ENCODE data around the gene ABI1.

ABI1 gene

GRCh38 chr10:26738301-26738911, 122.4 kb downstream of the ABI1 start:
- Histone ChIP-seq H3K4me3 (ENCODE audit: low read depth, low read length) (no peak overlapping the region), H3K9me3 (ENCODE audit: control insufficient read depth, low read length) (no peaks in the 10 kb centered on the region), H3K79me2 (no peaks in the 10 kb centered on the region), H3K27ac (no peak overlapping the region), H3K27me3 (ENCODE audit: control insufficient read depth, insufficient read depth, low read length) (no peaks in the 10 kb centered on the region), H2AFZ (no peak overlapping the region), H3K9ac (no peak overlapping the region), H3K4me1 (no peaks in the 10 kb centered on the region), H3K36me3 (ENCODE audit: control insufficient read depth, insufficient read depth, low read length) (no peaks in the 10 kb centered on the region), H3K4me2 (ENCODE audit: low read length) (no peak overlapping the region)
- no peak for TF ChIP-seq CTCF (IDR thresholded peaks at IDR 0.05)

- Histone ChIP-seq H3K36me3 (ENCODE audit: control insufficient read depth, insufficient read depth, low read length) (no peaks in the 10 kb centered on the region), H3K27me3 (ENCODE audit: control insufficient read depth, insufficient read depth, low read length) (no peaks in the 10 kb centered on the region), H3K4me1 (no peaks in the 10 kb centered on the region), H3K27ac (no peak overlapping the region), H2AFZ (no peak overlapping the region), H3K79me2 (no peaks in the 10 kb centered on the region), H3K4me3 (ENCODE audit: low read depth, low read length) (no peak overlapping the region), H3K4me2 (ENCODE audit: low read length) (no peak overlapping the region), H3K9ac (no peak overlapping the region), H3K9me3 (ENCODE audit: control insufficient read depth, low read length) (no peaks in the 10 kb centered on the region)
- no peak for TF ChIP-seq CTCF (IDR thresholded peaks at IDR 0.05)
Observed at GRCh38 chr10:26737730-26738129, 123.0 kb downstream of the ABI1 start.

- Histone ChIP-seq H3K9me3 (ENCODE audit: control insufficient read depth, low read length) (no peaks in the 10 kb centered on the region), H3K9ac (no peak overlapping the region), H3K4me1 (no peaks in the 10 kb centered on the region), H3K27me3 (ENCODE audit: control insufficient read depth, insufficient read depth, low read length) (no peaks in the 10 kb centered on the region), H2AFZ (no peak overlapping the region), H3K4me2 (ENCODE audit: low read length) (no peak overlapping the region), H3K27ac (no peak overlapping the region), H3K36me3 (ENCODE audit: control insufficient read depth, insufficient read depth, low read length) (no peaks in the 10 kb centered on the region), H3K4me3 (ENCODE audit: low read depth, low read length) (no peak overlapping the region), H3K79me2 (no peaks in the 10 kb centered on the region)
- no peak for TF ChIP-seq CTCF (IDR thresholded peaks at IDR 0.05)
Observed at GRCh38 chr10:26735435-26735834, 125.3 kb downstream of the ABI1 start.

GRCh38 chr10:26733750-26734568, 126.8 kb downstream of the ABI1 start:
- H3K4me3 ChIP-seq (ENCODE audit: low read depth, low read length): no peak overlapping the region
- H3K9me3 ChIP-seq (ENCODE audit: control insufficient read depth, low read length): no peaks in the 10 kb centered on the region
- no peaks in the 10 kb centered on the region for H3K79me2 ChIP-seq
- TF ChIP-seq CTCF (IDR thresholded peaks at IDR 0.05): no peak
- H3K36me3 ChIP-seq (ENCODE audit: control insufficient read depth, insufficient read depth, low read length): no peaks in the 10 kb centered on the region
- no peak overlapping the region for H3K9ac ChIP-seq
- H3K4me1 ChIP-seq: no peaks in the 10 kb centered on the region
- H2AFZ ChIP-seq: no peak overlapping the region
- H3K27ac ChIP-seq: no peak overlapping the region
- H3K27me3 ChIP-seq (ENCODE audit: control insufficient read depth, insufficient read depth, low read length): no peaks in the 10 kb centered on the region
- no peak overlapping the region for H3K4me2 ChIP-seq (ENCODE audit: low read length)

Data from parathyroid adenoma (tissue), 2 donors.